K562 (cell line): ENCODE results near the gene RIPOR1. TPM values are rescaled to one million over a fixed set of nuclear protein-coding genes. Genes with fewer than 3 reads are reported as not detected.

Experiments used
- C11orf30 ChIP-seq: fragments of 450-650 bp; IDR thresholded peaks from 2 replicates; pipeline ENCODE4 v1.6.1; 2016; ENCODE audit warnings: low read depth, mild to moderate bottlenecking
- FOS ChIP-seq: IDR thresholded peaks from 3 replicates; pipeline ENCODE4 v1.6.1; 2011; ENCODE audit not compliant: insufficient read length; ENCODE audit errors: extremely low read depth
- GTF2E2 ChIP-seq: fragments of 200-800 bp; sonication (Bioruptor generic); IDR thresholded peaks from 2 replicates; pipeline ENCODE4 v1.6.1; 2016; ENCODE audit warnings: missing genetic modification characterization, missing compliant biosample characterization
- SAFB ChIP-seq: fragments of 200-400 bp; formaldehyde crosslinking; IDR thresholded peaks from 2 replicates; pipeline ENCODE4 v1.6.1; 2017; ENCODE audit warnings: low read depth, low read length, borderline replicate concordance
- SETDB1 ChIP-seq: IDR thresholded peaks from one replicate; pipeline ENCODE4 v1.6.1; 2012; ENCODE audit warnings: low read length, control low read depth, inconsistent platforms
- SIN3A ChIP-seq, 2 experiments: fragments of 150-350 bp in 1 of 2; IDR thresholded peaks; 2 replicates each; pipeline ENCODE4 v1.6.1; 2011 to 2016; ENCODE audit warnings: borderline replicate concordance in 2 of 2, low read depth in 2 of 2, low read length in 2 of 2, mild to moderate bottlenecking in 2 of 2, moderate library complexity in 2 of 2; ENCODE audit not compliant: control insufficient read depth in 1 of 2
- SPI1 ChIP-seq: IDR thresholded peaks from 2 replicates; pipeline ENCODE4 v1.6.1; 2011; ENCODE audit warnings: low read depth, low read length, control low read depth, borderline replicate concordance
- SREBF2 ChIP-seq: sonication (generic); formaldehyde crosslinking; IDR thresholded peaks from 2 replicates; pipeline ENCODE4 v1.4.0; 2020; ENCODE audit warnings: mild to moderate bottlenecking, missing genetic modification reagents
- ZNF766 ChIP-seq: fragments of 200-800 bp; sonication (Bioruptor generic); conservative IDR thresholded peaks from 2 replicates; pipeline ENCODE4 v1.6.1; 2016; ENCODE audit warnings: missing genetic modification characterization, missing compliant biosample characterization
- polyA plus RNA-seq, 8 experiments: library from polyadenylated mRNA; depleted of rRNA in 4 of 8; stranded (reverse) in 5 of 8; unstranded in 3 of 8; fragments of >200 nt; fragmentation: Nextera tagmentation in 2 of 8; fragmentation: Illumina TruSeq in 1 of 8; extraction: Ambion mirVana in 2 of 8; extraction: Trizol in 1 of 8; gene quantifications; 2 replicates each; pipeline versions ENCODE4 v1.2.1 to v1.2.3, GENCODE V29; 2011 to 2014; ENCODE audit warnings: inconsistent platforms in 1 of 8, missing spikeins in 1 of 8
- total RNA-seq, 7 experiments: library from RNA; depleted of rRNA in 6 of 7; stranded (reverse); fragments of >200 nt in 6 of 7; fragmentation: Illumina TruSeq in 2 of 7; extraction: Trizol in 2 of 7; gene quantifications; 2 replicates each; pipeline versions ENCODE4 v1.2.1 to v1.2.3, GENCODE V29; 2011 to 2021; ENCODE audit warnings: low replicate concordance in 1 of 7
- TF ChIP-seq, protein P1 (sequence below): sonication (generic); formaldehyde crosslinking; IDR thresholded peaks from 2 replicates; pipeline ENCODE4 v1.8.1; 2023; ENCODE audit warnings: mild to moderate bottlenecking, missing genetic modification reagents
- TF ChIP-seq, protein P2 (sequence below): sonication (generic); formaldehyde crosslinking; IDR thresholded peaks from 2 replicates; pipeline ENCODE4 v1.8.0; 2022; ENCODE audit warnings: mild to moderate bottlenecking, low read depth, missing genetic modification reagents
- TF ChIP-seq, protein P3 (sequence below): fragments of 250-450 bp; sonication (Bioruptor Pico); IDR thresholded peaks from 2 replicates; pipeline ENCODE4 v1.5.1; 2021; ENCODE audit warnings: mild to moderate bottlenecking
- TF ChIP-seq, protein P4 (sequence below): fragments of 450-650 bp; formaldehyde crosslinking; IDR thresholded peaks from 2 replicates; pipeline ENCODE4 v1.4.0; 2020; ENCODE audit warnings: mild to moderate bottlenecking, mixed read lengths
- TF ChIP-seq, protein P5 (sequence below): sonication (generic); formaldehyde crosslinking; IDR thresholded peaks from 2 replicates; pipeline ENCODE4 v1.8.0; 2023; ENCODE audit warnings: mild to moderate bottlenecking, missing genetic modification reagents
- TF ChIP-seq, protein P6 (sequence below): sonication (generic); formaldehyde crosslinking; IDR thresholded peaks from 2 replicates; pipeline ENCODE4 v1.8.0; 2022; ENCODE audit warnings: missing genetic modification reagents, mild to moderate bottlenecking, borderline replicate concordance

The RIPOR1 gene
- total and polyA plus RNA-seq, 9 of the 15 experiments (the other 6 are each of a cell fraction or from before 2014, with no cell fraction given) = 0.36 to 31.1 (median 3.0) TPM

DNA sequence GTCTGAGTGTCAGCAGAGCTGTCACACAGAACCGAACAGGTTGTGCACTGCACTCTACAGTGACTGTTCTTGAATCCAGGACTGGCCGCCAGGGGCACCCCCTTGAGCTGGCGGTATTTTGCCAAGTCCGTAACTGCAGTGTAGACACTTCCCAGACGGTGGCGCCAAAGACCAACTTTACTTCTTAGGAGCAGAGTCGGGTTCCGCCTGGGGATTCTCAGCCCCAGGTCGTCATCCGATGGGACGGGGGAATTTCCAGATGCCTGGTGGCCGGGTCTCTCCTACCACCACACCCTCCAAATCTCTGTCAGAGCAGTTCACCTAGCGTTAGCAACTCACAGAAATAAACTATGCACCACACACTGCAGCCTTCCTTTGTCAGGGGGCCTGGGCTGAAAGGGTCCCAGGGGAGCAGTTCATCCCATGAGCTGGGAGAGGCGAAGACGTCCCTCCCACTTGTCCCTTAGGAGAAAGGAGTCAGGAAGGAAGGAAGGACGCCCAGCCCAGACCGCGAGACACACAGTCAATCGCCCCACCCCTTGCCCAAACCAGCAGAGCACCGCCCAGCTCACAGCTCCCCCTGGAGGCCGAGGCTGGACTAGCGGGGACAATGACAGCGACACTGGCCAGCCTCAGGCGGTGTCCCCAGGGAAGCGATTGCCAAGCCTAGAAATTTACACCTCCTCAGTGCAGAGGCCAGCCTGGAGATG lies 7.4 kb upstream of the RIPOR1 start (continued):
- TF ChIP-seq, protein P1, sequence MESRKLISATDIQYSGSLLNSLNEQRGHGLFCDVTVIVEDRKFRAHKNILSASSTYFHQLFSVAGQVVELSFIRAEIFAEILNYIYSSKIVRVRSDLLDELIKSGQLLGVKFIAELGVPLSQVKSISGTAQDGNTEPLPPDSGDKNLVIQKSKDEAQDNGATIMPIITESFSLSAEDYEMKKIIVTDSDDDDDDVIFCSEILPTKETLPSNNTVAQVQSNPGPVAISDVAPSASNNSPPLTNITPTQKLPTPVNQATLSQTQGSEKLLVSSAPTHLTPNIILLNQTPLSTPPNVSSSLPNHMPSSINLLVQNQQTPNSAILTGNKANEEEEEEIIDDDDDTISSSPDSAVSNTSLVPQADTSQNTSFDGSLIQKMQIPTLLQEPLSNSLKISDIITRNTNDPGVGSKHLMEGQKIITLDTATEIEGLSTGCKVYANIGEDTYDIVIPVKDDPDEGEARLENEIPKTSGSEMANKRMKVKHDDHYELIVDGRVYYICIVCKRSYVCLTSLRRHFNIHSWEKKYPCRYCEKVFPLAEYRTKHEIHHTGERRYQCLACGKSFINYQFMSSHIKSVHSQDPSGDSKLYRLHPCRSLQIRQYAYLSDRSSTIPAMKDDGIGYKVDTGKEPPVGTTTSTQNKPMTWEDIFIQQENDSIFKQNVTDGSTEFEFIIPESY = peak; percentile 86
- no peak for TF ChIP-seq GTF2E2 (tag)
- TF ChIP-seq, protein P2, sequence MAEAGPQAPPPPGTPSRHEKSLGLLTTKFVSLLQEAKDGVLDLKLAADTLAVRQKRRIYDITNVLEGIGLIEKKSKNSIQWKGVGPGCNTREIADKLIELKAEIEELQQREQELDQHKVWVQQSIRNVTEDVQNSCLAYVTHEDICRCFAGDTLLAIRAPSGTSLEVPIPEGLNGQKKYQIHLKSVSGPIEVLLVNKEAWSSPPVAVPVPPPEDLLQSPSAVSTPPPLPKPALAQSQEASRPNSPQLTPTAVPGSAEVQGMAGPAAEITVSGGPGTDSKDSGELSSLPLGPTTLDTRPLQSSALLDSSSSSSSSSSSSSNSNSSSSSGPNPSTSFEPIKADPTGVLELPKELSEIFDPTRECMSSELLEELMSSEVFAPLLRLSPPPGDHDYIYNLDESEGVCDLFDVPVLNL (CRISPR knock-in tag) = no peak
- TF ChIP-seq, protein P3, sequence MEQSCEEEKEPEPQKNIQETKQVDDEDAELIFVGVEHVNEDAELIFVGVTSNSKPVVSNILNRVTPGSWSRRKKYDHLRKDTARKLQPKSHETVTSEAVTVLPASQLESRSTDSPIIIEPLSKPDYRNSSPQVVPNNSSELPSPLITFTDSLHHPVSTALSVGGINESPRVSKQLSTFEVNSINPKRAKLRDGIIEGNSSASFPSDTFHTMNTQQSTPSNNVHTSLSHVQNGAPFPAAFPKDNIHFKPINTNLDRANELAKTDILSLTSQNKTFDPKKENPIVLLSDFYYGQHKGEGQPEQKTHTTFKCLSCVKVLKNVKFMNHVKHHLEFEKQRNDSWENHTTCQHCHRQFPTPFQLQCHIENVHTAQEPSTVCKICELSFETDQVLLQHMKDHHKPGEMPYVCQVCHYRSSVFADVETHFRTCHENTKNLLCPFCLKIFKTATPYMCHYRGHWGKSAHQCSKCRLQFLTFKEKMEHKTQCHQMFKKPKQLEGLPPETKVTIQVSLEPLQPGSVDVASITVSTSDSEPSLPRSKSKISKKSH (CRISPR knock-in tag) = no peak
- no peak for TF ChIP-seq FOS
- TF ChIP-seq ZNF766 (CRISPR knock-in tag) = no peak
- TF ChIP-seq, protein P4, sequence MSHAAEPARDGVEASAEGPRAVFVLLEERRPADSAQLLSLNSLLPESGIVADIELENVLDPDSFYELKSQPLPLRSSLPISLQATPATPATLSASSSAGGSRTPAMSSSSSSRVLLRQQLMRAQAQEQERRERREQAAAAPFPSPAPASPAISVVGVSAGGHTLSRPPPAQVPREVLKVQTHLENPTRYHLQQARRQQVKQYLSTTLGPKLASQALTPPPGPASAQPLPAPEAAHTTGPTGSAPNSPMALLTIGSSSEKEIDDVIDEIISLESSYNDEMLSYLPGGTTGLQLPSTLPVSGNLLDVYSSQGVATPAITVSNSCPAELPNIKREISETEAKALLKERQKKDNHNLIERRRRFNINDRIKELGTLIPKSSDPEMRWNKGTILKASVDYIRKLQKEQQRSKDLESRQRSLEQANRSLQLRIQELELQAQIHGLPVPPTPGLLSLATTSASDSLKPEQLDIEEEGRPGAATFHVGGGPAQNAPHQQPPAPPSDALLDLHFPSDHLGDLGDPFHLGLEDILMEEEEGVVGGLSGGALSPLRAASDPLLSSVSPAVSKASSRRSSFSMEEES (CRISPR knock-in tag) = no peak
- TF ChIP-seq, protein P5, sequence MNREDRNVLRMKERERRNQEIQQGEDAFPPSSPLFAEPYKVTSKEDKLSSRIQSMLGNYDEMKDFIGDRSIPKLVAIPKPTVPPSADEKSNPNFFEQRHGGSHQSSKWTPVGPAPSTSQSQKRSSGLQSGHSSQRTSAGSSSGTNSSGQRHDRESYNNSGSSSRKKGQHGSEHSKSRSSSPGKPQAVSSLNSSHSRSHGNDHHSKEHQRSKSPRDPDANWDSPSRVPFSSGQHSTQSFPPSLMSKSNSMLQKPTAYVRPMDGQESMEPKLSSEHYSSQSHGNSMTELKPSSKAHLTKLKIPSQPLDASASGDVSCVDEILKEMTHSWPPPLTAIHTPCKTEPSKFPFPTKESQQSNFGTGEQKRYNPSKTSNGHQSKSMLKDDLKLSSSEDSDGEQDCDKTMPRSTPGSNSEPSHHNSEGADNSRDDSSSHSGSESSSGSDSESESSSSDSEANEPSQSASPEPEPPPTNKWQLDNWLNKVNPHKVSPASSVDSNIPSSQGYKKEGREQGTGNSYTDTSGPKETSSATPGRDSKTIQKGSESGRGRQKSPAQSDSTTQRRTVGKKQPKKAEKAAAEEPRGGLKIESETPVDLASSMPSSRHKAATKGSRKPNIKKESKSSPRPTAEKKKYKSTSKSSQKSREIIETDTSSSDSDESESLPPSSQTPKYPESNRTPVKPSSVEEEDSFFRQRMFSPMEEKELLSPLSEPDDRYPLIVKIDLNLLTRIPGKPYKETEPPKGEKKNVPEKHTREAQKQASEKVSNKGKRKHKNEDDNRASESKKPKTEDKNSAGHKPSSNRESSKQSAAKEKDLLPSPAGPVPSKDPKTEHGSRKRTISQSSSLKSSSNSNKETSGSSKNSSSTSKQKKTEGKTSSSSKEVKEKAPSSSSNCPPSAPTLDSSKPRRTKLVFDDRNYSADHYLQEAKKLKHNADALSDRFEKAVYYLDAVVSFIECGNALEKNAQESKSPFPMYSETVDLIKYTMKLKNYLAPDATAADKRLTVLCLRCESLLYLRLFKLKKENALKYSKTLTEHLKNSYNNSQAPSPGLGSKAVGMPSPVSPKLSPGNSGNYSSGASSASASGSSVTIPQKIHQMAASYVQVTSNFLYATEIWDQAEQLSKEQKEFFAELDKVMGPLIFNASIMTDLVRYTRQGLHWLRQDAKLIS (CRISPR knock-in tag) = 0 out of 2 replicates have a peak, but pooled peaks have one; percentile 38
- TF ChIP-seq SAFB = no peak
- no peak for TF ChIP-seq SREBF2 (CRISPR knock-in tag)
- TF ChIP-seq, protein P6, sequence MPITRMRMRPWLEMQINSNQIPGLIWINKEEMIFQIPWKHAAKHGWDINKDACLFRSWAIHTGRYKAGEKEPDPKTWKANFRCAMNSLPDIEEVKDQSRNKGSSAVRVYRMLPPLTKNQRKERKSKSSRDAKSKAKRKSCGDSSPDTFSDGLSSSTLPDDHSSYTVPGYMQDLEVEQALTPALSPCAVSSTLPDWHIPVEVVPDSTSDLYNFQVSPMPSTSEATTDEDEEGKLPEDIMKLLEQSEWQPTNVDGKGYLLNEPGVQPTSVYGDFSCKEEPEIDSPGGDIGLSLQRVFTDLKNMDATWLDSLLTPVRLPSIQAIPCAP (CRISPR knock-in tag) = no peak
- TF ChIP-seq SPI1 = no peak
- TF ChIP-seq C11orf30 = peak; percentile 61; the same call in 1 of the 2 replicates
- no peak for TF ChIP-seq SETDB1
- TF ChIP-seq SIN3A (IDR thresholded peaks at IDR 0.05; ENCODE audit: borderline replicate concordance in 2 of 2, control insufficient read depth in 1 of 2, low read depth in 2 of 2, low read length in 2 of 2) = peak in 1 of 2 experiments; percentile 58; a peak in 1 of 4 replicates
